HG03025 (cell line): ENCODE data around the gene CDK5.

Experiments
- ATAC-seq: cut with Tn5 transposase; IDR thresholded peaks from one replicate; pipeline ENCODE4 v1.9.1; 2021; ENCODE audit warnings: mild to moderate bottlenecking, moderate library complexity; ENCODE audit not compliant: unreplicated experiment, low FRiP score

Gene CDK5

GRCh38 chr7:151075662-151075971 is 17.9 kb upstream of the CDK5 start:
- no peak for ATAC-seq

- no peak for ATAC-seq
Measured at GRCh38 chr7:151074817-151075661, 17.3 kb upstream of the CDK5 start.

- no peak for ATAC-seq
Measured at GRCh38 chr7:151073990-151074389, 16.3 kb upstream of the CDK5 start.

- ATAC-seq = no peak
Measured at GRCh38 chr7:151071032-151071866, 13.6 kb upstream of the CDK5 start.

- no peak for ATAC-seq
Measured at GRCh38 chr7:151070574-151070960, 12.9 kb upstream of the CDK5 start.

GRCh38 chr7:151069841-151070573 is 12.3 kb upstream of the CDK5 start:
- no peak for ATAC-seq

- ATAC-seq = no peak
Measured at GRCh38 chr7:151068069-151068773, 10.5 kb upstream of the CDK5 start.

- ATAC-seq = no peak
Measured at GRCh38 chr7:151066273-151066974, 8.7 kb upstream of the CDK5 start.

GRCh38 chr7:151065516-151065915 is 7.8 kb upstream of the CDK5 start:
- ATAC-seq = no peak

- no peak for ATAC-seq
Measured at GRCh38 chr7:151064993-151065392, 7.3 kb upstream of the CDK5 start.

GRCh38 chr7:151064454-151064853 is 6.8 kb upstream of the CDK5 start:
- ATAC-seq = no peak

GRCh38 chr7:151063212-151063561 is 5.5 kb upstream of the CDK5 start:
- ATAC-seq = no peak

GRCh38 chr7:151062399-151063211 is 4.9 kb upstream of the CDK5 start:
- ATAC-seq = no peak

GRCh38 chr7:151062111-151062398 is 4.4 kb upstream of the CDK5 start:
- ATAC-seq = no peak

- no peak for ATAC-seq
Measured at GRCh38 chr7:151061213-151062110, 3.8 kb upstream of the CDK5 start.

GRCh38 chr7:151060416-151061212 is 2.9 kb upstream of the CDK5 start:
- ATAC-seq = no peak

GRCh38 chr7:151060113-151060415 is 2.4 kb upstream of the CDK5 start:
- no peak for ATAC-seq
